ENCODE data around the gene FNTB. TPM values are rescaled to one million over a fixed set of nuclear protein-coding genes. Genes with fewer than 3 reads are reported as not detected.

FNTB gene
- total and polyA plus RNA-seq, 2 of the 8 experiments (the other 6 are each of a cell fraction or from before 2014, with no cell fraction given), result 16.0 to 20.7 TPM

DNA sequence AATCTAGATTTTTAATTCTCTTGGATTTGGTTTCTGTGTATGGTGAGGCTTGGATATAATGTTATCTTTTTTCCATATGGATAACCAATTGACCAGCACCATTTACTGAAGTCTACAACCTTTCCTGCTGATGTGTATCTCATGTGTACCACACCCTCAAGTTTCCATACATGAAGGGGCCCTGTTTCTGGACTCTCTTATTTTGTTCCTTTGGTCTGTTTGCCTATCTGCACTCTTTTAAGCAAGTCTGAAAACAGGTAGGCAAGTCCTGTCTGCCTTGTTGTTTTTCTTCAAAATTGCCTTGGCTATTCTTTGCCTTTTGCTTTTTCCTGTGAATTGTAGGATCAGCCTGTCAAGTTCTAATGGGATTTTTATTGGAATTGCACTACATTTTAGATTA, 71.0 kb downstream of the FNTB start:
- Histone ChIP-seq H3K79me2 (ENCODE audit: control insufficient read depth in 1 of 2, insufficient read depth in 2 of 2, low read length in 2 of 2) (no peaks in the 10 kb centered on the region), H3K14ac (ENCODE audit: insufficient read length) (no peak overlapping the region), H3K56ac (replicated peaks; ENCODE audit: insufficient read length, low read depth, low read length) (no peak overlapping the region), H3K79me1 (ENCODE audit: low read depth, low read length) (no peaks in the 10 kb centered on the region), H4K5ac (ENCODE audit: insufficient read length, low read depth, low read length) (no peak overlapping the region), H4K20me1 (replicated peaks in 1 of 2; ENCODE audit: control insufficient read depth in 1 of 2, insufficient read depth in 2 of 2, low read length in 2 of 2) (peaks cover 0 to 8% of the 10 kb centered on the region in 2 experiments), H3K23ac (ENCODE audit: insufficient read length) (no peak overlapping the region), H4K91ac (replicated peaks; ENCODE audit: insufficient read length, low read length) (no peak overlapping the region), H2AFZ (ENCODE audit: low read length) (no peak overlapping the region), H3K9me3 (ENCODE audit: insufficient read depth in 2 of 2, low read depth in 1 of 2, low read length in 1 of 2) (no peaks in the 10 kb centered on the region), H2AK5ac (ENCODE audit: low read depth, low read length) (no peak overlapping the region), H2BK20ac (ENCODE audit: low read length) (no peak overlapping the region), H3K27me3 (replicated peaks in 1 of 4; ENCODE audit: control insufficient read depth in 3 of 4, extremely low read depth in 1 of 4, insufficient read depth in 3 of 4, low read length in 3 of 4) (no peaks in the 10 kb centered on the region), H3K23me2 (ENCODE audit: low read depth, low read length) (no peaks in the 10 kb centered on the region), H2BK5ac (ENCODE audit: low read depth, low read length) (no peak overlapping the region), H4K8ac (ENCODE audit: extremely low read depth, insufficient read depth, low read length) (no peak overlapping the region), H2BK120ac (replicated peaks; ENCODE audit: low read depth, low read length) (no peak overlapping the region), H2BK15ac (ENCODE audit: low read length) (no peak overlapping the region), H3K4ac (replicated peaks; ENCODE audit: insufficient read length, low read depth, low read length) (no peak overlapping the region), H3K36me3 (ENCODE audit: control insufficient read depth in 2 of 4, insufficient read depth in 4 of 4, low read length in 3 of 4) (peaks cover 0 to 27% (median 9%) of the 10 kb centered on the region in 4 experiments; a peak in 6 of 8 replicates), H3K4me3 (ENCODE audit: extremely low read depth in 1 of 4, insufficient read depth in 2 of 4, low read depth in 3 of 4, low read length in 4 of 4) (no peak overlapping the region), H3K9ac (replicated peaks in 1 of 4; ENCODE audit: extremely low read depth in 1 of 4, low read depth in 3 of 4, low read length in 3 of 4) (no peak overlapping the region), H2BK12ac (ENCODE audit: low read depth, low read length) (no peak overlapping the region), H3K4me2 (ENCODE audit: insufficient read depth in 1 of 2, low read depth in 2 of 2, low read length in 2 of 2) (no peak overlapping the region), H3K27ac (ENCODE audit: low read depth, low read length) (no peak overlapping the region), H3K18ac (ENCODE audit: extremely low read depth, low read length) (no peak overlapping the region), H3K4me1 (replicated peaks in 1 of 4; ENCODE audit: control insufficient read depth in 3 of 4, insufficient read depth in 4 of 4, low read length in 3 of 4) (no peaks in the 10 kb centered on the region)
- no peak for DNase-seq (ENCODE audit: low read depth in 1 of 2, low spot score in 2 of 2)
- TF ChIP-seq HDAC6 (IDR thresholded peaks at IDR 0.05; ENCODE audit: low read depth, low read length) (no peak), ASH2L (IDR thresholded peaks at IDR 0.05; ENCODE audit: low read length) (no peak), YY1 (IDR thresholded peaks at IDR 0.05; ENCODE audit: low read depth, low read length) (no peak), POLR2AphosphoS5 (IDR thresholded peaks at IDR 0.05; ENCODE audit: low read depth, low read length) (no peak), BCL11A (IDR thresholded peaks at IDR 0.05; ENCODE audit: low read depth in 2 of 2, low read length in 2 of 2) (no peak), BACH1 (IDR thresholded peaks at IDR 0.05; ENCODE audit: low read length) (no peak)
- CTCF ChIA-PET (ENCODE audit: partially characterized antibody), result interaction anchor here (0.6 kb wide), 1 partner anchor 192 kb away, joined by 3 read pairs; no protein-coding TSS in a partner anchor
- no peak for FAIRE-seq
- POLR2A ChIA-PET (ENCODE audit: partially characterized antibody), result no interaction called here
